KMS-11 (cell line): Measurements from ENCODE around the gene TBXAS1.

Experiments used
- H2AFZ ChIP-seq: fragments of 200-600 bp; sonication (generic); 2 replicates; pipeline ENCODE4 v1.6.1; 2016; ENCODE audit warnings: antibody characterized with exemption, mixed run types, low read depth
- H3K27ac ChIP-seq: fragments of 200-600 bp; sonication (generic); 2 replicates; pipeline ENCODE4 v1.6.1; 2016; ENCODE audit warnings: mild to moderate bottlenecking, mixed run types
- H3K27me3 ChIP-seq: fragments of 200-600 bp; sonication (generic); 2 replicates; pipeline ENCODE4 v1.6.1; 2017; ENCODE audit warnings: mild to moderate bottlenecking, low read depth, mixed run types, moderate library complexity; ENCODE audit not compliant: insufficient read depth
- H3K36me3 ChIP-seq: fragments of 200-600 bp; sonication (generic); 2 replicates; pipeline ENCODE4 v1.6.1; 2017; ENCODE audit warnings: mild to moderate bottlenecking, mixed run types; ENCODE audit not compliant: insufficient read depth
- H3K4me1 ChIP-seq: fragments of 200-600 bp; sonication (generic); 2 replicates; pipeline ENCODE4 v1.6.1; 2016; ENCODE audit warnings: mild to moderate bottlenecking, low read depth, mixed run types; ENCODE audit not compliant: poor library complexity, severe bottlenecking
- H3K4me2 ChIP-seq: fragments of 200-600 bp; sonication (generic); 2 replicates; pipeline ENCODE4 v1.7.0; 2016; ENCODE audit warnings: mild to moderate bottlenecking, mixed run types
- H3K4me3 ChIP-seq: fragments of 200-600 bp; sonication (generic); IDR thresholded peaks from 2 replicates; pipeline ENCODE4 v1.6.1; 2017; ENCODE audit warnings: low read depth, low read length, mixed read lengths; ENCODE audit not compliant: insufficient read depth
- H3K79me2 ChIP-seq: fragments of 200-600 bp; sonication (generic); 2 replicates; pipeline ENCODE4 v1.6.1; 2016; ENCODE audit warnings: low read depth, mixed run types; ENCODE audit not compliant: insufficient read depth
- H3K9ac ChIP-seq: fragments of 200-600 bp; sonication (generic); 2 replicates; pipeline ENCODE4 v1.6.1; 2016; ENCODE audit warnings: mild to moderate bottlenecking, mixed run types
- H4K20me1 ChIP-seq: fragments of 200-600 bp; sonication (generic); 2 replicates; pipeline ENCODE4 v1.6.1; 2016; ENCODE audit warnings: mild to moderate bottlenecking, mixed run types; ENCODE audit not compliant: insufficient read depth
- TF ChIP-seq, protein P1 (sequence below): fragments of 200-600 bp; sonication (generic); conservative IDR thresholded peaks from 2 replicates; pipeline ENCODE4 v1.6.1; 2017; ENCODE audit warnings: low read depth, mild to moderate bottlenecking, antibody characterized with exemption, low read length, moderate library complexity, mixed read lengths

TBXAS1 gene

DNA sequence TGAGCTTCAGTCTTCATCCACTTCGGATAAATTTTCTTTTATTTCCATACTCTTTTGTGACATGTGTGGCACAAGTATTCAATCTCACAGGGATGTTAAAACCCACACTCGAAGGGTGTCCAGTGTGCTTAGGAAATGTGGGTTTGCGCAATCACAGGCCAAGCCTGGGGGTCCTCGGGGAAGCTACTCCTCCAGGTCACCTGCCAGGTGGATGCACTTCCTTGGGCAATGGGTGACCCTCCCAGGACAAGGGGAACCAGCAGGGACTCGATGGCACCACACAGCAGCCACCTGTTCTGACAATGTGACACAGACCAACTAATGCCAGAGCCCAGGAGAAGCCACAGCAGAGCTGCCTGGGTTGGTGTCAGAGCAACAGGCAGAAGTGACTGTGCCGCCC is 194.7 kb downstream of the TBXAS1 start:
- Histone ChIP-seq H3K27ac (no peak overlapping the region), H3K36me3 (no peaks in the 10 kb centered on the region), H3K9ac (no peak overlapping the region), H2AFZ (no peak overlapping the region), H3K4me3 (no peak overlapping the region), H3K27me3 (no peaks in the 10 kb centered on the region), H3K4me1 (no peaks in the 10 kb centered on the region), H3K79me2 (no peaks in the 10 kb centered on the region), H4K20me1 (no peaks in the 10 kb centered on the region), H3K4me2 (no peak overlapping the region)
- TF ChIP-seq, protein P1, sequence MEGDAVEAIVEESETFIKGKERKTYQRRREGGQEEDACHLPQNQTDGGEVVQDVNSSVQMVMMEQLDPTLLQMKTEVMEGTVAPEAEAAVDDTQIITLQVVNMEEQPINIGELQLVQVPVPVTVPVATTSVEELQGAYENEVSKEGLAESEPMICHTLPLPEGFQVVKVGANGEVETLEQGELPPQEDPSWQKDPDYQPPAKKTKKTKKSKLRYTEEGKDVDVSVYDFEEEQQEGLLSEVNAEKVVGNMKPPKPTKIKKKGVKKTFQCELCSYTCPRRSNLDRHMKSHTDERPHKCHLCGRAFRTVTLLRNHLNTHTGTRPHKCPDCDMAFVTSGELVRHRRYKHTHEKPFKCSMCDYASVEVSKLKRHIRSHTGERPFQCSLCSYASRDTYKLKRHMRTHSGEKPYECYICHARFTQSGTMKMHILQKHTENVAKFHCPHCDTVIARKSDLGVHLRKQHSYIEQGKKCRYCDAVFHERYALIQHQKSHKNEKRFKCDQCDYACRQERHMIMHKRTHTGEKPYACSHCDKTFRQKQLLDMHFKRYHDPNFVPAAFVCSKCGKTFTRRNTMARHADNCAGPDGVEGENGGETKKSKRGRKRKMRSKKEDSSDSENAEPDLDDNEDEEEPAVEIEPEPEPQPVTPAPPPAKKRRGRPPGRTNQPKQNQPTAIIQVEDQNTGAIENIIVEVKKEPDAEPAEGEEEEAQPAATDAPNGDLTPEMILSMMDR: no peak

DNA sequence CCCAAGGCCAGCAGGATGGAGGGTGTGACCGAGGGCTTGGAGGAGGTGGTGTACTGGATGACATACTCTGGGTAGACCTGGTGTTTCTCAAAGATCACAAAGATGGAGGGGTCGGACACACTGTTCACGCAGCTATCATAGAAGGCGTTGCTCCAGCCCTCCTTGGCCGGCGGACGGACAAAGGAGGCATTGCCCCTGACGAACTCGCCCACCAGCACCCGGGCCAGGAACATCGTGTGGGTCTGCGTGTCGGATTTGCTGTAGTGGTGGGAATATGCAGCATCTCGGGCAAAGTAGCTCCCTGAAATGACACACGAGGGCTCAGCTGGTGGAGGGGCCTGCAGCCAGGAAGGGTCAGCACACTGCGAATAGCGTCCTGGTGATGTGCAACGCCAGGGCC is 195.5 kb downstream of the TBXAS1 start:
- Histone ChIP-seq H3K79me2 (no peaks in the 10 kb centered on the region), H3K36me3 (no peaks in the 10 kb centered on the region), H3K27me3 (no peaks in the 10 kb centered on the region), H3K9ac (no peak overlapping the region), H3K4me2 (no peak overlapping the region), H3K4me1 (no peaks in the 10 kb centered on the region), H3K4me3 (no peak overlapping the region), H2AFZ (no peak overlapping the region), H3K27ac (no peak overlapping the region), H4K20me1 (no peaks in the 10 kb centered on the region)
- TF ChIP-seq, protein P1: no peak

DNA sequence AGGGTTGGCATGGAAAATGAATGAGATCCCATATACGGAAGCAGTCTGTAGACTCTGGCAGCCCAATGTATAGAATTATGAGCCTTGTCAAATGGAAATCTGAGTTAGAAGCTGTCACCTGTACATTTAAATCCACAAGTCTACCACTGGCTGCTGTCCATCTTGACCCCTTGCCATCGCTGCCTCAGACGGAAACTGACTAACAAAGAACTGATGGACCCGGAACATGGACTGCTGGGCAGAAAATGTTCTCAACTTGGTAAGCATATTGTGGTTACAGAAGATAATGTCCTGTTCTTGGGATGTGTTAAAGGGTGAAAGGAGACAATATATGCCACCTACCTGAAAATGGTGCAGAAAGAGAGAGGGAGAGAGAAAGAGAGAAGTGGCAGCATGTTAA is 196.2 kb downstream of the TBXAS1 start:
- no peaks in the 10 kb centered on the region for H3K36me3 ChIP-seq
- H3K4me3 ChIP-seq: no peak overlapping the region
- H3K27ac ChIP-seq: no peak overlapping the region
- no peak overlapping the region for H3K4me2 ChIP-seq
- TF ChIP-seq, protein P1: no peak
- H4K20me1 ChIP-seq: no peaks in the 10 kb centered on the region
- no peak overlapping the region for H2AFZ ChIP-seq
- H3K27me3 ChIP-seq: no peaks in the 10 kb centered on the region
- H3K9ac ChIP-seq: no peak overlapping the region
- no peaks in the 10 kb centered on the region for H3K79me2 ChIP-seq
- no peaks in the 10 kb centered on the region for H3K4me1 ChIP-seq

DNA sequence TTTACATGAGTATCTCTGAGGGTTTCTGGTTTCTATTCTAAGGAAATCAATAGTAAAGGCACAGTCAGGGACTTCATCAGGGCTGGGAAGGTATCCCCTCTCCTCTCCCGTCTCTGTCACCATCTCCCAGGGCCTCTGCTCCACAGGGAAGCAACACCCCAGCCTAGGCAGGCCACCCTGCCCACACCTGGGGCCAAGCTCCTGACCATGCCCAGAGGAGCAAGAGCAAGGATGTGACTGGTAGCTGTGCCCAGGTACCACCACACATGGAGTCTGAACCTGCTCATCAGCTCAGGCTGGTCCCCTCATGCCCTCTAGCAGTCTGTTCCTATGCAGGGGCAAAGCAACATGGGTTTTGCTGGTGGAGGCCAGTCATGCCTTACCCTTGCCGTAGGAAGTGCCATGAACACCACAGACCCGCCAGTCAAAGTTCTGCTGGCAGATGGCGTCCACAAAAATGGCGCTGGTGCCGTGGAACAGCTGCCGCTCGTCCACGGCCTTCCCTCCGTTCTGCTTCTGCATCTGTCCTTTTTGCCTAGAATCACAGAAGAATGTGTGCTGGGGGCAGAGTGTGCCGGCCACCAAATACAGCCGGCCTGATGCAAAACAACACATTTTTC is 196.9 kb downstream of the TBXAS1 start:
- Histone ChIP-seq H3K4me1 (no peaks in the 10 kb centered on the region), H4K20me1 (no peaks in the 10 kb centered on the region), H3K4me2 (no peak overlapping the region), H3K4me3 (no peak overlapping the region), H2AFZ (no peak overlapping the region), H3K79me2 (no peaks in the 10 kb centered on the region), H3K27me3 (no peaks in the 10 kb centered on the region), H3K36me3 (no peaks in the 10 kb centered on the region), H3K9ac (no peak overlapping the region), H3K27ac (no peak overlapping the region)
- TF ChIP-seq, protein P1: no peak
